C4-2B (cell line): ENCODE measurements around the gene TCL1A.
"Not testable (repeated sequence)": the region's sequence is repeated elsewhere in the genome, so short reads cannot be mapped to it uniquely, and the experiment has no call there.

Source experiments
- H3K27ac ChIP-seq: fragments of 450-650 bp; 2 replicates; pipeline ENCODE4 v1.5.1; 2017
- CTCF ChIP-seq: fragments of 450-650 bp; conservative IDR thresholded peaks from 2 replicates; pipeline ENCODE4 v1.5.1; 2017; ENCODE audit warnings: mild to moderate bottlenecking
- ZFX ChIP-seq: fragments of 450-650 bp; IDR thresholded peaks from 2 replicates; pipeline ENCODE4 v1.6.1; 2017

Gene TCL1A

GRCh38 chr14:95713596-95714371 lies at the start of gene TCL1A:
TSS of gene TCL1A (minus strand) at chr14:95714125. CDS start at chr14:95714066, 59 bp downstream.
- H3K27ac ChIP-seq: no peak within 1 kb of the TSS
- TF ChIP-seq CTCF (no peak), ZFX (no peak)

- not testable (repeated sequence) for H3K27ac ChIP-seq
Observed at GRCh38 chr14:95763032-95763431, 49.1 kb upstream of the TCL1A start.

DNA sequence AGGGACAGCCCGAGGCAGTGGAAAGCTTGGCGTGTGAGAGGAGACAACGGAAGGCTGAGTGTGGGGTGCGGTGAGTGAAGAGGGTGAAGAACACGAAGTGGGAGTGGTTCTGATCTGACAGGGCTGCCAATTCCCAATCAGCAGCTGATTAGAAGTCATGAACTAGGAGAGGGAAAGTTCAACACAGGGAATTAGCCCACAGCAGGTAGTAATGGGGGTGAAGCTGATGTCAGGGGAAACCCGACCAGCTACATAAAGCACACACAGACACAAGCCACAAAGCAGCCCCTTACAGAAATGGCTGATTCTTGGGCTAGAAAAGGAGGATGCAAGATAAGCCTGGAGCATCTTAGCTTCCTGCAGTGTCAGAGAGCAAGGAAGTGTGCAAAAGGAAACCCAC lies 47.5 kb upstream of the TCL1A start:
- no peak overlapping the region for H3K27ac ChIP-seq
- no peak for TF ChIP-seq CTCF
- TF ChIP-seq ZFX: no peak

- TF ChIP-seq ZFX: no peak
- no peak for TF ChIP-seq CTCF
Observed at GRCh38 chr14:95760596-95760995, 46.7 kb upstream of the TCL1A start.

DNA sequence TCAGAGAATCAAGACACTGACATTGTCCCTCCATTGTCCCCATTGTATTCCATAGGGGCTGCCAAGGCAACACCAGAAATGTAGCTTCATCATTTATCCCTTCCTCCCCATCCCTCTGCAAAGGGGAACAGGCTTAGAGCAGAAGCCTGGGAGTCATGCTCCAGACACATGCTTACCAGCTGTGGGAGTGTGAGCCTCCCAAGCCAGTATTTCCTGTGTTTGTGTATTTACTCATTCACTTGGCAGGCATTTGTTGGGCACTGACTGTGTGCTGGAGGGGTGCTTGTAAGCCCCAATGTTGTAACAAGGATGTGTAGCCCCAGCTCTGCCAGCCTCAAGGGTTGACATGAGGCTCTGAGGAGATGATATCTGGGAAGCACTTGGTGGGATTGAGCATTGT lies 46.0 kb upstream of the TCL1A start:
- TF ChIP-seq ZFX (no peak), CTCF (no peak)
- no peak overlapping the region for H3K27ac ChIP-seq

More at GRCh38 chr14:95760596-95760995, 46.7 kb upstream of the TCL1A start:
- no peak overlapping the region for H3K27ac ChIP-seq

- H3K27ac ChIP-seq: no peak overlapping the region
- TF ChIP-seq ZFX (no peak), CTCF (no peak)
Observed at GRCh38 chr14:95758331-95758730, 44.4 kb upstream of the TCL1A start.

DNA sequence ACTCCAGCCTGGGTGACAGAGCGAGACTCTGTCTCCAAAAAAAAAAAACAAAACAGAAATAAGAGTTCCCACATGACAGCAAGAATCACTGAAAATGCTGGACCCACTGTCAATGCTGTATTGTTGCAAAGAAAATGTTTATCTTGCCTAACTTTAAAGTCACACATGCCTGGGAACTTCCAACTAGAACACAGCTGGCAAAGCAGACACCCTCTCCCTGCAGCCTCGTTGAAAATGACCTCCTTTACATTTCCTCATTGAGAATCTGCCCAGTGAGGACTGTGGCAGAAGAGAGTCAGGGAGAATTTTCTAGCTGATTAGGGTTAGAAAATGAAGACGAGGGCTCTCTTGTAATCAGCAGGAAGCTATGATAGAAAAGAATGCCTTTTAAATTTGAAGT lies 42.8 kb upstream of the TCL1A start:
- no peak overlapping the region for H3K27ac ChIP-seq
- TF ChIP-seq CTCF (no peak), ZFX (no peak)

DNA sequence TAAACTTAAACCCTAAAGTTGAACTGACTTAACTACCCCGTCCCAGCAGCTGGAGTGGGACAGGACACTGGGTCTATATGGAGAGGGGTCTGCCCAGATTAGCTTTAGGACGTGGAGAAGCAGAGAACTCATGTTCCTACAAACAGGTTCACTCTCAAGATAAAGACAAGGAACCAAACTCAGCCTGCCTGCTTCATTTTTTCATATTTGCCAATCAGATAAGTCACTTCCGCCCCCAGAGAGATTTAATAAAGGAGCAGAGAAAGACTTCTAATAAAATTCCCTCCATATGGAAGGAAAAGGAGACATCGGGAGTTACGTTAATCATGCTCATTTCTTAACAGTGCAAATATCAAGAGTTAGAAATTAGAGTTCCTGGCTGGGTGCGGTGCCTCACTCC lies 42.2 kb upstream of the TCL1A start:
- H3K27ac ChIP-seq: no peak overlapping the region

More for the DNA sequence above, 42.2 kb upstream of the TCL1A start:
- TF ChIP-seq ZFX (no peak), CTCF (no peak)
